ENCODE measurements around the gene RGS7. TPM values are rescaled to one million over a fixed set of nuclear protein-coding genes. Genes with fewer than 3 reads are reported as not detected.
"Not testable (repeated sequence)": the region's sequence is repeated elsewhere in the genome, so short reads cannot be mapped to it uniquely, and the experiment has no call there.

The RGS7 gene
- total RNA-seq, 1 experiment from 2014 or later, result 0.37 TPM

GRCh38 chr1:241229711-241230110 lies 127.3 kb downstream of the RGS7 start:
- Histone ChIP-seq H3K36me3 (no peaks in the 10 kb centered on the region), H3K9me3 (replicated peaks) (no peaks in the 10 kb centered on the region), H3K4me1 (replicated peaks) (no peaks in the 10 kb centered on the region), H3K27ac (no peak overlapping the region), H3K4me3 (no peak overlapping the region), H3K27me3 (replicated peaks) (no peaks in the 10 kb centered on the region)
- DNase-seq (ENCODE audit: low read depth in 1 of 2, low spot score in 2 of 2), result no peak

GRCh38 chr1:241229216-241229615 lies 127.8 kb downstream of the RGS7 start:
- no peaks in the 10 kb centered on the region for H3K4me1 ChIP-seq (replicated peaks)
- no peak overlapping the region for H3K4me3 ChIP-seq
- no peak overlapping the region for H3K27ac ChIP-seq
- no peaks in the 10 kb centered on the region for H3K27me3 ChIP-seq (replicated peaks)
- no peaks in the 10 kb centered on the region for H3K36me3 ChIP-seq
- DNase-seq (ENCODE audit: low read depth in 1 of 2, low spot score in 2 of 2), result no peak
- H3K9me3 ChIP-seq (replicated peaks), result no peaks in the 10 kb centered on the region

GRCh38 chr1:241228339-241228738 lies 128.7 kb downstream of the RGS7 start:
- H3K27ac ChIP-seq, result no peak overlapping the region
- no peak overlapping the region for H3K4me3 ChIP-seq
- H3K4me1 ChIP-seq (replicated peaks), result no peaks in the 10 kb centered on the region
- H3K27me3 ChIP-seq (replicated peaks), result no peaks in the 10 kb centered on the region
- DNase-seq (ENCODE audit: low read depth in 1 of 2, low spot score in 2 of 2), result no peak
- H3K36me3 ChIP-seq, result no peaks in the 10 kb centered on the region
- no peaks in the 10 kb centered on the region for H3K9me3 ChIP-seq (replicated peaks)

GRCh38 chr1:241225741-241226140 lies 131.3 kb downstream of the RGS7 start:
- Histone ChIP-seq H3K4me3 (no peak overlapping the region), H3K36me3 (no peaks in the 10 kb centered on the region), H3K27me3 (replicated peaks) (no peaks in the 10 kb centered on the region), H3K4me1 (replicated peaks) (no peaks in the 10 kb centered on the region), H3K27ac (no peak overlapping the region), H3K9me3 (replicated peaks) (no peaks in the 10 kb centered on the region)
- no peak for DNase-seq (ENCODE audit: low read depth in 1 of 2, low spot score in 2 of 2)

GRCh38 chr1:241224189-241224588 lies 132.8 kb downstream of the RGS7 start:
- H3K4me3 ChIP-seq; H3K4me1 ChIP-seq (replicated peaks); H3K27ac ChIP-seq; DNase-seq (ENCODE audit: low read depth in 1 of 2, low spot score in 2 of 2); H3K9me3 ChIP-seq (replicated peaks); H3K36me3 ChIP-seq; H3K27me3 ChIP-seq (replicated peaks): not testable (repeated sequence)

- not testable (repeated sequence) for H3K4me3 ChIP-seq; DNase-seq (ENCODE audit: low read depth in 1 of 2, low spot score in 2 of 2); H3K27ac ChIP-seq; H3K27me3 ChIP-seq (replicated peaks); H3K36me3 ChIP-seq; H3K9me3 ChIP-seq (replicated peaks); H3K4me1 ChIP-seq (replicated peaks)
Observed at GRCh38 chr1:241222813-241223212, 134.2 kb downstream of the RGS7 start.

- Histone ChIP-seq H3K36me3 (no peaks in the 10 kb centered on the region), H3K4me3 (no peak overlapping the region), H3K27me3 (replicated peaks) (no peaks in the 10 kb centered on the region), H3K27ac (no peak overlapping the region), H3K9me3 (replicated peaks) (no peaks in the 10 kb centered on the region), H3K4me1 (replicated peaks) (no peaks in the 10 kb centered on the region)
- DNase-seq (ENCODE audit: low read depth in 1 of 2, low spot score in 2 of 2), result no peak
Observed at GRCh38 chr1:241221319-241221718, 135.7 kb downstream of the RGS7 start.

GRCh38 chr1:241220913-241221312 lies 136.1 kb downstream of the RGS7 start:
- not testable (repeated sequence) for H3K36me3 ChIP-seq; H3K4me3 ChIP-seq; H3K9me3 ChIP-seq (replicated peaks); DNase-seq (ENCODE audit: low read depth in 1 of 2, low spot score in 2 of 2); H3K27ac ChIP-seq; H3K27me3 ChIP-seq (replicated peaks); H3K4me1 ChIP-seq (replicated peaks)

- DNase-seq (ENCODE audit: low read depth in 1 of 2, low spot score in 2 of 2), result no peak
- H3K4me3 ChIP-seq, result no peak overlapping the region
- H3K27me3 ChIP-seq (replicated peaks), result no peaks in the 10 kb centered on the region
- H3K36me3 ChIP-seq, result no peaks in the 10 kb centered on the region
- no peaks in the 10 kb centered on the region for H3K9me3 ChIP-seq (replicated peaks)
- no peaks in the 10 kb centered on the region for H3K4me1 ChIP-seq (replicated peaks)
- H3K27ac ChIP-seq, result no peak overlapping the region
Observed at GRCh38 chr1:241219449-241219848, 137.6 kb downstream of the RGS7 start.

GRCh38 chr1:241217516-241217915 lies 139.5 kb downstream of the RGS7 start:
- Histone ChIP-seq H3K27ac (no peak overlapping the region), H3K4me1 (replicated peaks) (no peaks in the 10 kb centered on the region), H3K27me3 (replicated peaks) (no peaks in the 10 kb centered on the region), H3K9me3 (replicated peaks) (no peaks in the 10 kb centered on the region), H3K4me3 (no peak overlapping the region), H3K36me3 (no peaks in the 10 kb centered on the region)
- DNase-seq (ENCODE audit: low read depth in 1 of 2, low spot score in 2 of 2), result no peak

GRCh38 chr1:241215683-241216082 lies 141.3 kb downstream of the RGS7 start:
- DNase-seq (ENCODE audit: low read depth in 1 of 2, low spot score in 2 of 2), result no peak
- Histone ChIP-seq H3K4me3 (no peak overlapping the region), H3K27me3 (replicated peaks) (no peaks in the 10 kb centered on the region)

GRCh38 chr1:241215203-241215602 lies 141.8 kb downstream of the RGS7 start:
- Histone ChIP-seq H3K4me3 (no peak overlapping the region), H3K27ac (no peak overlapping the region), H3K36me3 (no peaks in the 10 kb centered on the region), H3K4me1 (replicated peaks) (no peaks in the 10 kb centered on the region), H3K27me3 (replicated peaks) (no peaks in the 10 kb centered on the region), H3K9me3 (replicated peaks) (no peaks in the 10 kb centered on the region)
- DNase-seq (ENCODE audit: low read depth in 1 of 2, low spot score in 2 of 2), result no peak

More at GRCh38 chr1:241215683-241216082, 141.3 kb downstream of the RGS7 start:
- no peaks in the 10 kb centered on the region for H3K9me3 ChIP-seq (replicated peaks)
- no peak overlapping the region for H3K27ac ChIP-seq
- no peaks in the 10 kb centered on the region for H3K36me3 ChIP-seq
- no peaks in the 10 kb centered on the region for H3K4me1 ChIP-seq (replicated peaks)

GRCh38 chr1:241213139-241213538 lies 143.9 kb downstream of the RGS7 start:
- H3K27ac ChIP-seq, result no peak overlapping the region
- no peaks in the 10 kb centered on the region for H3K4me1 ChIP-seq (replicated peaks)
- H3K36me3 ChIP-seq, result no peaks in the 10 kb centered on the region
- H3K27me3 ChIP-seq (replicated peaks), result no peaks in the 10 kb centered on the region
- H3K9me3 ChIP-seq (replicated peaks), result no peaks in the 10 kb centered on the region
- no peak for DNase-seq (ENCODE audit: low read depth in 1 of 2, low spot score in 2 of 2)
- H3K4me3 ChIP-seq, result no peak overlapping the region

GRCh38 chr1:241212628-241213027 lies 144.4 kb downstream of the RGS7 start:
- DNase-seq (ENCODE audit: low read depth in 1 of 2, low spot score in 2 of 2), result no peak

GRCh38 chr1:241208910-241209379 lies 148.1 kb downstream of the RGS7 start:
- no peak overlapping the region for H3K4me3 ChIP-seq
- no peaks in the 10 kb centered on the region for H3K4me1 ChIP-seq (replicated peaks)
- no peak overlapping the region for H3K27ac ChIP-seq
- H3K27me3 ChIP-seq (replicated peaks), result no peaks in the 10 kb centered on the region
- no peaks in the 10 kb centered on the region for H3K9me3 ChIP-seq (replicated peaks)
- H3K36me3 ChIP-seq, result no peaks in the 10 kb centered on the region
- DNase-seq (ENCODE audit: low read depth in 1 of 2, low spot score in 2 of 2), result no peak

More at GRCh38 chr1:241212628-241213027, 144.4 kb downstream of the RGS7 start:
- H3K27me3 ChIP-seq (replicated peaks), result no peaks in the 10 kb centered on the region
- no peaks in the 10 kb centered on the region for H3K9me3 ChIP-seq (replicated peaks)
- H3K4me3 ChIP-seq, result no peak overlapping the region
- H3K36me3 ChIP-seq, result no peaks in the 10 kb centered on the region
- H3K4me1 ChIP-seq (replicated peaks), result no peaks in the 10 kb centered on the region
- no peak overlapping the region for H3K27ac ChIP-seq

Measured in SJSA1 (cell line).